Measurements from ENCODE around the gene SLC51A. TPM values are rescaled to one million over a fixed set of nuclear protein-coding genes. Genes with fewer than 3 reads are reported as not detected.

The SLC51A gene
- total and polyA plus RNA-seq, 12 donors, result 1.2 to 73.1 (median 12.7) TPM

- Histone ChIP-seq H3K36me3 (replicated peaks in 1 of 2) (no peaks in the 10 kb centered on the region), H3K4me1 (replicated peaks in 1 of 2) (no peaks in the 10 kb centered on the region), H3K4me3 (no peak overlapping the region), H3K27ac (peak overlapping the region in 1 of 5 donors; percentile 62), H3K27me3 (no peaks in the 10 kb centered on the region), H3K9me3 (replicated peaks in 1 of 3) (no peaks in the 10 kb centered on the region)
- DNase-seq, result peak in 1 of 7 donors; percentile 69
- intact Hi-C loops (cut with DNase I), result no loop called here
- no peak for TF ChIP-seq CTCF (IDR thresholded peaks at IDR 0.05)
- no peak for TF ChIP-seq POLR2A (IDR thresholded peaks at IDR 0.05)
- 52 to 69% (median 53%) methylated on average over 30 to 31 of the region's 31 CpGs for WGBS, 4 donors
Observed at GRCh38 chr3:196186651-196187573, 29.4 kb upstream of the SLC51A start.

GRCh38 chr3:196189566-196190347, 26.6 kb upstream of the SLC51A start:
- 84 to 93% (median 90%) methylated on average over 7 to 16 of the region's 16 CpGs for WGBS, 4 donors
- no peaks in the 10 kb centered on the region for H3K9me3 ChIP-seq (replicated peaks in 1 of 3)
- TF ChIP-seq CTCF (IDR thresholded peaks at IDR 0.05) (no peak), POLR2A (IDR thresholded peaks at IDR 0.05) (no peak)
- no peak for DNase-seq
- peaks cover 0 to 13% of the 10 kb centered on the region in 2 donors for H3K4me1 ChIP-seq (replicated peaks in 1 of 2)
- H3K4me3 ChIP-seq, result no peak overlapping the region
- no peaks in the 10 kb centered on the region for H3K27me3 ChIP-seq
- H3K27ac ChIP-seq, result no peak overlapping the region
- intact Hi-C loops (cut with DNase I), result no loop called here
- H3K36me3 ChIP-seq (replicated peaks in 1 of 2), result no peaks in the 10 kb centered on the region

- no peak for DNase-seq
- intact Hi-C loops (cut with DNase I), result no loop called here
- Histone ChIP-seq H3K4me1 (replicated peaks in 1 of 2) (peaks cover 0 to 13% of the 10 kb centered on the region in 2 donors), H3K27ac (peak overlapping the region in 2 of 5 donors; percentile 26 to 34), H3K9me3 (replicated peaks in 1 of 3) (no peaks in the 10 kb centered on the region), H3K27me3 (no peaks in the 10 kb centered on the region), H3K36me3 (replicated peaks in 1 of 2) (no peaks in the 10 kb centered on the region), H3K4me3 (no peak overlapping the region)
- 73 to 87% (median 79%) methylated on average over 8 to 11 of the region's 11 CpGs for WGBS, 4 donors
- TF ChIP-seq POLR2A (IDR thresholded peaks at IDR 0.05) (no peak), CTCF (IDR thresholded peaks at IDR 0.05) (no peak)
Observed at GRCh38 chr3:196192036-196192523, 24.3 kb upstream of the SLC51A start.

GRCh38 chr3:196192524-196193051, 23.7 kb upstream of the SLC51A start:
- peaks cover 0 to 13% of the 10 kb centered on the region in 2 donors for H3K4me1 ChIP-seq (replicated peaks in 1 of 2)
- H3K9me3 ChIP-seq (replicated peaks in 1 of 3), result no peaks in the 10 kb centered on the region
- H3K4me3 ChIP-seq, result no peak overlapping the region
- 61 to 69% (median 65%) methylated on average over 12 to 14 of the region's 14 CpGs for WGBS, 4 donors
- H3K27ac ChIP-seq, result peak overlapping the region in 2 of 5 donors; percentile 26 to 34
- H3K27me3 ChIP-seq, result no peaks in the 10 kb centered on the region
- intact Hi-C loops (cut with DNase I), result no loop called here
- H3K36me3 ChIP-seq (replicated peaks in 1 of 2), result no peaks in the 10 kb centered on the region
- TF ChIP-seq POLR2A (IDR thresholded peaks at IDR 0.05) (no peak), CTCF (IDR thresholded peaks at IDR 0.05) (no peak)
- DNase-seq, result no peak
